GM12801 (cell line): Measurements from ENCODE around the gene COLEC11.

Source experiments
- TF ChIP-seq, protein P1 (sequence below): IDR thresholded peaks from one replicate; pipeline ENCODE4 v1.5.1; 2011; ENCODE audit warnings: control low read depth; ENCODE audit not compliant: insufficient read length; ENCODE audit errors: extremely low read depth

Gene COLEC11

GRCh38 chr2:3628800-3629199 is 33.9 kb downstream of the COLEC11 start:
- TF ChIP-seq, protein P1, sequence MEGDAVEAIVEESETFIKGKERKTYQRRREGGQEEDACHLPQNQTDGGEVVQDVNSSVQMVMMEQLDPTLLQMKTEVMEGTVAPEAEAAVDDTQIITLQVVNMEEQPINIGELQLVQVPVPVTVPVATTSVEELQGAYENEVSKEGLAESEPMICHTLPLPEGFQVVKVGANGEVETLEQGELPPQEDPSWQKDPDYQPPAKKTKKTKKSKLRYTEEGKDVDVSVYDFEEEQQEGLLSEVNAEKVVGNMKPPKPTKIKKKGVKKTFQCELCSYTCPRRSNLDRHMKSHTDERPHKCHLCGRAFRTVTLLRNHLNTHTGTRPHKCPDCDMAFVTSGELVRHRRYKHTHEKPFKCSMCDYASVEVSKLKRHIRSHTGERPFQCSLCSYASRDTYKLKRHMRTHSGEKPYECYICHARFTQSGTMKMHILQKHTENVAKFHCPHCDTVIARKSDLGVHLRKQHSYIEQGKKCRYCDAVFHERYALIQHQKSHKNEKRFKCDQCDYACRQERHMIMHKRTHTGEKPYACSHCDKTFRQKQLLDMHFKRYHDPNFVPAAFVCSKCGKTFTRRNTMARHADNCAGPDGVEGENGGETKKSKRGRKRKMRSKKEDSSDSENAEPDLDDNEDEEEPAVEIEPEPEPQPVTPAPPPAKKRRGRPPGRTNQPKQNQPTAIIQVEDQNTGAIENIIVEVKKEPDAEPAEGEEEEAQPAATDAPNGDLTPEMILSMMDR, result no peak

GRCh38 chr2:3630631-3631030 is 35.7 kb downstream of the COLEC11 start:
- TF ChIP-seq, protein P1, result no peak

DNA sequence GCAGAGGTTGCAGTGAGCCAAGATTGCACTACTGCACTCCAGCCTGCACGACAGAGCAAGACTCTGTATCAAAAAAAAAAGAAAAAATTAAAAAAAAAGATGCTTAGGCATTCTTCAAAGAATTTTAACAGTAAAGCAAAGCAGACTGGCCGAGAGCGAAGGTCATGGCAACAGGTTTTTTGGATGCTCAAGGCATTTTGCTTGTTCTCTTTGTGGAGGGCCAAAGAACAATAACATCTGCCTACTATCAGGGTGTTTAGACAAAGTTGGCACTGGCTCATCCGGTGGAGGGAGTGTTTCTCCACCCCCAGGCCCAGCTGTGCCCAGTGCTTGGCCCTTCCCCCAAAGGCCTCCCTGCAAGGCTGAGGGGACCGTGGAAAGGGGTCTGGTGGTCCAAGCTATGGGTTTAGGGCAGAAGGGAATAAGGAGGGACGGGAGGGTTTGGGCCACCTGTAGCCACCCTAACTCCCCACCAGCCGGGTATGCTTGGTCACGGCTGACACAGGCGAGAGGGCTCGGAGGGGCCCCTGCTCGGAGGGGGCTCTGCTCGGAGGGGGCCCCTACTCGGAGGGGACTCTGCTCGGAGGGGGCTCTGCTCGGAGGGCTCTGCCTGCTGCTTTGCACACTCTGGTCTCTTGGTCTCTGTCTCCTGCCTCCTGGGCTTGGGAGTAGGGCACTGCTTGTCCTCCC is 36.4 kb downstream of the COLEC11 start:
- TF ChIP-seq, protein P1, result no peak

DNA sequence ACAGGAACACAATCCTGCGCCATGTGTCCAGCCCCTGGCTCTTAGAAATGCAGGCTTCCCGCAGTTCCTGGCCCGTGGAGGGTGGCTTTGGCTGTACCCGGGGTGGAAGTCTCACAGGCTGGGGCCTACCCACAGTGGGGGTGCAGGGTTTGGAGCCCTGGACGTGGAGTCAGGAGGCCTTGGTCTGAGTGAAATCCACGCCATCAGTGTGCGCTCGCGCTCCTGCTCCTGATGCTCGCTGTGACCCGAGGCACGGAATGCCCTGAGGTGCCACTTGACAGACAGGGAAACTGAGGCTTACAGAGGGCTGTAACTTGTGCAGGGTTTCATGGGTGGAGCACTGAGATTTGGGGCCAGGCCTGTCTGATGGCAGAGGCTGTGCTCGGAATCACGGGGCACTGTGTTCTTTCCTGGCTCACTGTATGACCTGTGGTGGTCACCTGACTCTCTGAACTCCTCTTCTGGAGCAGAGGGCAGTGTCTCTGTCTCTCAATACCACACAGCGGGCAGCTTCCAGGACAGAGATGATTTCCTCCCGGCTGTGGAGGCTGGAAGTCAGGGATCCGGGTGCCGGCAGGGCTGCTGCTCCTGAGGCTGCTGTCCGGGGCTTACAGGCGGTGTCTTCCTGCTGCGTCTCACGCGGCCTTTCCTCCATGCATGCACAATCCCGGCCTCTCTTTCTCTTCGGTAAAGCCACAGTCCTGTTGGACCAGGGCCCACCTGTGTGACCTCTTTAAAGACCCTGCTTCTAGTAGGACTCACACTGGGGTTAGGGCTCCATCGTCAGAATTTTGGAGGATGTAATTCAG is 37.1 kb downstream of the COLEC11 start:
- TF ChIP-seq, protein P1, result no peak

GRCh38 chr2:3633089-3633981 is 38.4 kb downstream of the COLEC11 start:
- TF ChIP-seq, protein P1, result no peak

- TF ChIP-seq, protein P1, result no peak
Measured at GRCh38 chr2:3633982-3634595, 39.2 kb downstream of the COLEC11 start.
